Muscle of leg (tissue), 11 donors: ENCODE results near the gene GRIN1. TPM values are rescaled to one million over a fixed set of nuclear protein-coding genes. Genes with fewer than 3 reads are reported as not detected.

Experiments used
- DNase-seq: peaks from one replicate; pipeline ENCODE4 v3.0.0; 2013
- H3K27ac ChIP-seq: one replicate; pipeline ENCODE4 v1.5.1; 2013; ENCODE audit warnings: mild to moderate bottlenecking, low read length, control low read depth
- H3K27me3 ChIP-seq: one replicate; pipeline ENCODE4 v1.6.1; 2013; ENCODE audit warnings: low read length; ENCODE audit not compliant: control insufficient read depth, insufficient read depth
- H3K36me3 ChIP-seq: one replicate; pipeline ENCODE4 v1.6.1; 2013; ENCODE audit warnings: low read length; ENCODE audit not compliant: control insufficient read depth, insufficient read depth
- H3K4me1 ChIP-seq: one replicate; pipeline ENCODE4 v1.6.1; 2013; ENCODE audit warnings: low read length; ENCODE audit not compliant: control insufficient read depth, insufficient read depth
- H3K4me3 ChIP-seq: one replicate; pipeline ENCODE4 v1.5.1; 2013; ENCODE audit warnings: low read length, control low read depth
- H3K9me3 ChIP-seq: replicated peaks from 2 replicates; pipeline ENCODE4 v1.6.1; 2013; ENCODE audit warnings: low read depth, low read length; ENCODE audit not compliant: control insufficient read depth
- WGBS: methylation state at CpG from one replicate; pipeline ENCODE4 v1.1.5; 2013; ENCODE audit warnings: missing lambda C conversion rate; ENCODE audit not compliant: insufficient coverage; 5-methylcytosine and 5-hydroxymethylcytosine counted together
- polyA plus RNA-seq, 8 donors: library from polyadenylated mRNA; unstranded; fragments of 120-200 nt; gene quantifications; one replicate each; pipeline versions ENCODE4 v1.2.1 to v1.2.3, GENCODE V29; 2013; ENCODE audit warnings: inconsistent platforms in 1 of 8, low replicate concordance in 1 of 8; ENCODE audit not compliant: insufficient read length in 8 of 8, insufficient read depth in 1 of 8
- total RNA-seq: library from RNA; stranded (reverse); fragments of 120-200 nt; gene quantifications from one replicate; pipeline ENCODE4 v1.2.4, GENCODE V29; 2013

Gene GRIN1
- total and polyA plus RNA-seq, 9 donors: 0.07 to 0.17 (median 0.11) TPM; not detected in 5

DNA sequence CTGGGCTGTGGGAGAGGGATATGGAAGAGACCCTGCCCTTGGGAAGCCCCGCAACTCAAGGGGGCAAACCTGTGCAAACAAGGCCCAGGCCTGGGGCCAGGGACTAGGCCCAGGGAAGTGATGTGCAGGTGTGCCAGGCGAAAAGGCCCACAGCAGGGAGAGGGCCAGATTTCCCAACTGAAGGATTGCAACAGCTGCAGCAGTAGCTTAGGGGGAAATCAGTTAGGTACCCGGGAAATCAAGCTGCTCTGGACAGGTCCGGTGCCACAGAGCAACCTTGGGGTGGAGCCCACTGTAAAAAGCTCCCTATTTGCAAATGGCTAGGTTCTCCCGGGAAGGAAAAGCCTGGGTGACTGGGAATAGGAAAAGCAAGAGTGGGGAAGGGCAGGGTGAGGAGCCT lies 10.4 kb downstream of the GRIN1 start:
- peaks cover 17% of the 10 kb centered on the region for H3K27me3 ChIP-seq
- H3K4me1 ChIP-seq: no peaks in the 10 kb centered on the region
- H3K36me3 ChIP-seq: no peaks in the 10 kb centered on the region
- 76% methylated on average over 4 of the region's 5 CpGs for WGBS
- H3K9me3 ChIP-seq: no peaks in the 10 kb centered on the region
- H3K27ac ChIP-seq: no peak overlapping the region
- no peak overlapping the region for H3K4me3 ChIP-seq
- DNase-seq: no peak

DNA sequence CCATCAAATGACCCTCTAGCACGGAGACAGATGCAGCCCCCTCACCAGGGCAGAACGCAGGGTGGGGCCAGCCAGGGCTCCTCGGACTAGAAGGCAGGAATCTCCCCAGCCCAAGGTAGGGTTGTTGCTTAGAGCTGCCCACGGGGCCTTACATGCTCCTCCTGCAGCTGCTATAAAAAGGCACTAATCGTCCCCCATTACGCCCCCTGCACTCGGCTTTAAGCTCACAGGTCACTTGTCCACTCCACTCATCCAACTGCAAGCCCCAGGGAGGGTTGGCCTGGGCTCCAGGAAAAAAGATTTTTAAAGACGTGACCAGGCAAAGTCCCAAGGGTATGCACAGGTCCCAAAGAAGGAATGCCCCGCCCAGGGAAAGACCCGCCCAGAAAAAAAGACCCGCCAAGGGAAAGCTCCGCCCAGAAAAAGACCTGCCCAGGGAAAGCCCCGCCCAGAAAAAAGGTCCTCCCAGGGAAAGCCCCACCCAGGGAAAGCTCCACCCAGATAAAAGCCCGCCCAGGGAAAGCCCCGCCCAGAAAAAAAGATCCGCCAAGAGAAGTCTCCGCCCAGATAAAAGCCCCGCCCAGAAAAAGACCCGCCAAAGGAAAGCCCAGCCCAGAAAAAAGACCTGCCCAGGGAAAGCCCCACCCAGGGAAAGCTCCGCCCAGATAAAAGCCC lies 11.1 kb downstream of the GRIN1 start:
- no peaks in the 10 kb centered on the region for H3K4me1 ChIP-seq
- no peak overlapping the region for H3K4me3 ChIP-seq
- no peak for DNase-seq
- H3K27ac ChIP-seq: no peak overlapping the region
- WGBS: 51% methylated on average over 10 of the region's 20 CpGs
- no peaks in the 10 kb centered on the region for H3K36me3 ChIP-seq
- H3K9me3 ChIP-seq: no peaks in the 10 kb centered on the region
- peaks cover 19% of the 10 kb centered on the region for H3K27me3 ChIP-seq

- Histone ChIP-seq H3K27me3 (peaks cover 26% of the 10 kb centered on the region), H3K36me3 (no peaks in the 10 kb centered on the region), H3K9me3 (no peaks in the 10 kb centered on the region), H3K4me1 (no peaks in the 10 kb centered on the region), H3K4me3 (no peak overlapping the region), H3K27ac (no peak overlapping the region)
- 45% methylated on average over 13 of the region's 34 CpGs for WGBS
- DNase-seq: no peak
These were observed 11.9 kb downstream of the GRIN1 start for GRCh38 chr9:137150617-137151457.

DNA sequence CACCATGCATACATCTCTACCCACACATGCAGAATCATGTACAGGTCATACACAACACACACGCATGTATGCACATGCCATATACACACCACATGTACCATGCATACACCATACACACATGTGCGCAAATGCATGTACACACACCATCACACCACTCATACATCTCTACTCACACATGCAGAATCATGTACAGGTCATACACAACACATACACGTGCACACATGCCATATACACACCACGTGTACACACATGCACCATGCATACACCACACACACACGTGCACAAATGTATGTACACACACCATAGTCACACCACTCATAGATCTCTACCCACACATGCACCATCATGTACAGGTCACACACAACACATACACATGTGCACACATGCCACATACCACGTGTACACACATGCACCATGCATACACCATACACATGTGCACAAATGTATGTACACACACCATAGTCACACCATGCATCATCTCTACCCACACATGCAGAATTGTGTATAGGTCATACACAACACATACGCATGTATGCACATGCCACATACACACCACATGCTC lies 14.0 kb downstream of the GRIN1 start:
- Histone ChIP-seq H3K27ac (no peak overlapping the region), H3K4me3 (no peak overlapping the region), H3K36me3 (no peaks in the 10 kb centered on the region), H3K4me1 (peaks cover 3% of the 10 kb centered on the region), H3K9me3 (no peaks in the 10 kb centered on the region), H3K27me3 (peaks cover 43% of the 10 kb centered on the region)
- no peak for DNase-seq
- 89% methylated on average over 7 of the region's 7 CpGs for WGBS

DNA sequence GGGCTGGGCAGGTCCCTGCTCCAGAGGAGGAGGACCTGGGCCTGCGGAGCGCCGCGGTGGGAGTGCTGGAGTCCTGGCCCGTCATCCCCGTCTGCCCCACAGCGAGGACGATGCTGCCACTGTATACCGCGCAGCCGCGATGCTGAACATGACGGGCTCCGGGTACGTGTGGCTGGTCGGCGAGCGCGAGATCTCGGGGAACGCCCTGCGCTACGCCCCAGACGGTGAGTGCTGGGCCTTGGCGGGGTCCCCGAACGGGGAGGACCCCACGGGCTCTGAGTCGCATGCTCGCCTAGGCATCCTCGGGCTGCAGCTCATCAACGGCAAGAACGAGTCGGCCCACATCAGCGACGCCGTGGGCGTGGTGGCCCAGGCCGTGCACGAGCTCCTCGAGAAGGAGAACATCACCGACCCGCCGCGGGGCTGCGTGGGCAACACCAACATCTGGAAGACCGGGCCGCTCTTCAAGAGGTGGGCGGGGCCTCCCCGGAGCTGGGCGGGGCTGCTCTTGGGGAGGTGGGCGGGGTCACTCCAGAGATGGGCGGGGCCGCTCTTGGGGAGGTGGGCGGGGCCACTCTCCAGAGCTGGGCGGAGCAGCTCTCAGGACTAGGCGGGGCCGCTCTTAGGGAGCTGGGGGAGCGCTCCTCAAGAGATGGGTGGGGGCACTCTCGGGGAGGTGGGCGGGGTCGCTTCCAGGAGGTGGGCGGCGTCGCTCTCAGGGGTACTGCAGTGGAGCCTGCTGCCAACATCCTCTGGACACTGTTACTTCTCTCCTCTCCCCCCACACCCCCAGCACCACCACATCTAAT lies 17.8 kb downstream of the GRIN1 start:
- peaks cover 3% of the 10 kb centered on the region for H3K4me1 ChIP-seq
- WGBS: 3% methylated on average over 60 of the region's 65 CpGs
- no peaks in the 10 kb centered on the region for H3K36me3 ChIP-seq
- H3K9me3 ChIP-seq: no peaks in the 10 kb centered on the region
- H3K4me3 ChIP-seq: no peak overlapping the region
- H3K27ac ChIP-seq: no peak overlapping the region
- DNase-seq: no peak
- peaks cover 67% of the 10 kb centered on the region for H3K27me3 ChIP-seq

- WGBS: 56% methylated on average over 17 of the region's 19 CpGs
- peaks cover 3% of the 10 kb centered on the region for H3K4me1 ChIP-seq
- H3K27ac ChIP-seq: no peak overlapping the region
- H3K36me3 ChIP-seq: no peaks in the 10 kb centered on the region
- DNase-seq: no peak
- no peaks in the 10 kb centered on the region for H3K9me3 ChIP-seq
- H3K27me3 ChIP-seq: peaks cover 78% of the 10 kb centered on the region
- no peak overlapping the region for H3K4me3 ChIP-seq
These were observed 18.9 kb downstream of the GRIN1 start for GRCh38 chr9:137157618-137158415.

- peaks cover 86% of the 10 kb centered on the region for H3K27me3 ChIP-seq
- H3K36me3 ChIP-seq: no peaks in the 10 kb centered on the region
- peaks cover 5% of the 10 kb centered on the region for H3K4me1 ChIP-seq
- no peak overlapping the region for H3K4me3 ChIP-seq
- no peak overlapping the region for H3K27ac ChIP-seq
- DNase-seq: no peak
- no CpG with 5 or more reads among the region's 4 CpGs for WGBS
- no peaks in the 10 kb centered on the region for H3K9me3 ChIP-seq
These were observed 19.7 kb downstream of the GRIN1 start for GRCh38 chr9:137158625-137159024.

DNA sequence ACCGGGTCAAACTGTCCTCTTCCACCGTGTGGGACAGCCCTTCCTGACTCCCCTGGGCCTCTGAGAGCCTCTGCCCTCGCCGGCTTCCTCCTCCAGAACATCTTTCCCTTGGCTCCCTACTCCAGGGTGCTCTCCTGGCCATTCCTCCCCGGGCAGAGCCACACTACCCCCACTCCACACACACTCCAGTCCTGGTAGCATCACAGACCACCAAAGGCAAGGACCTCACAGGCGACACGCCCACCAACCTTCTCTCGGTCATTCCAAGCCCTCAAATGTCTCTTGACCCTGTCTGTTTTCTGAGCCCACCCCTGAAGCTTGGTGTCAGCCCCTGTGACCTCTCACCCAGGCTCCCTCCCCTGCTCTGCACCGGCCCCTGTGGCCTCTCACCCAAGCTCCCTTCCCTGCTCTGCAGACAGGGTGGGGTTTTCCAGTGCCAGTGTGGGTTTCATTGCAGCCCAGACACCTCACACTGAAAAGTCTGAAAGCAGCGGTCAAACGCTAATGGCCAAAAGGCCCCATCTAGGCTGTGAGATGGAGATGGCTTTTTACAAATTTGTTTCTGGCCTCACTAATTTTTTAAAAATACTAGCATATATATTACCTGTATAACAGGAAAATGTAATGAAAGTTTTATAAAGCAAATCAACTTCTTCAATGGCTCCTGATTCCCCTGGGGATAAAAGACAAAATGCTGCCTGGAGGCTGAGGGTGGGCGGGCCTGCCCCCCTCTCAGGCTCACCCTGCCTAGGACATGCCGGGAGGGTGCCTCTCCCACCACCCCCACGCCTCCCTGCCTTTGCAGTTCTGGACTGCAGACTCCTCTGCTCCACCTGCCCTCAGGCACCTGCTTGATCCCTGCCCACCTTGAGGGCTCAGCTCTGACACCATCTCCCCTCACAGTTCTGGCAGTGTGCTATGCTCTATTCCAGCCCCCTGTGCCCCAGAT lies 20.4 kb downstream of the GRIN1 start:
- no peak overlapping the region for H3K4me3 ChIP-seq
- no peaks in the 10 kb centered on the region for H3K36me3 ChIP-seq
- 22% methylated on average over 10 of the region's 14 CpGs for WGBS
- H3K9me3 ChIP-seq: no peaks in the 10 kb centered on the region
- peaks cover 5% of the 10 kb centered on the region for H3K4me1 ChIP-seq
- DNase-seq: no peak
- H3K27me3 ChIP-seq: peaks cover 93% of the 10 kb centered on the region
- no peak overlapping the region for H3K27ac ChIP-seq

GRCh38 chr9:137160054-137160425 lies 21.1 kb downstream of the GRIN1 start:
- H3K36me3 ChIP-seq: no peaks in the 10 kb centered on the region
- H3K27me3 ChIP-seq: peaks cover 98% of the 10 kb centered on the region
- H3K27ac ChIP-seq: no peak overlapping the region
- DNase-seq: no peak
- no peak overlapping the region for H3K4me3 ChIP-seq
- H3K9me3 ChIP-seq: no peaks in the 10 kb centered on the region
- peaks cover 5% of the 10 kb centered on the region for H3K4me1 ChIP-seq
- 70% methylated on average over 16 of the region's 17 CpGs for WGBS
